Muscle of leg (tissue), 11 donors: ENCODE measurements around the gene CDH13. TPM values are rescaled to one million over a fixed set of nuclear protein-coding genes. Genes with fewer than 3 reads are reported as not detected.
A peak's percentile ranks its signal among the peaks of the same experiment; 100 is the strongest.

Experiments
- DNase-seq: peaks from one replicate; pipeline ENCODE4 v3.0.0; 2013
- H3K27ac ChIP-seq: one replicate; pipeline ENCODE4 v1.5.1; 2013; ENCODE audit warnings: mild to moderate bottlenecking, low read length, control low read depth
- H3K27me3 ChIP-seq: one replicate; pipeline ENCODE4 v1.6.1; 2013; ENCODE audit warnings: low read length; ENCODE audit not compliant: control insufficient read depth, insufficient read depth
- H3K36me3 ChIP-seq: one replicate; pipeline ENCODE4 v1.6.1; 2013; ENCODE audit warnings: low read length; ENCODE audit not compliant: control insufficient read depth, insufficient read depth
- H3K4me1 ChIP-seq: one replicate; pipeline ENCODE4 v1.6.1; 2013; ENCODE audit warnings: low read length; ENCODE audit not compliant: control insufficient read depth, insufficient read depth
- H3K4me3 ChIP-seq: one replicate; pipeline ENCODE4 v1.5.1; 2013; ENCODE audit warnings: low read length, control low read depth
- H3K9me3 ChIP-seq: replicated peaks from 2 replicates; pipeline ENCODE4 v1.6.1; 2013; ENCODE audit warnings: low read depth, low read length; ENCODE audit not compliant: control insufficient read depth
- WGBS: methylation state at CpG from one replicate; pipeline ENCODE4 v1.1.5; 2013; ENCODE audit warnings: missing lambda C conversion rate; ENCODE audit not compliant: insufficient coverage; 5-methylcytosine and 5-hydroxymethylcytosine counted together
- polyA plus RNA-seq, 8 donors: library from polyadenylated mRNA; unstranded; fragments of 120-200 nt; gene quantifications; one replicate each; pipeline versions ENCODE4 v1.2.1 to v1.2.3, GENCODE V29; 2013; ENCODE audit warnings: inconsistent platforms in 1 of 8, low replicate concordance in 1 of 8; ENCODE audit not compliant: insufficient read length in 8 of 8, insufficient read depth in 1 of 8
- total RNA-seq: library from RNA; stranded (reverse); fragments of 120-200 nt; gene quantifications from one replicate; pipeline ENCODE4 v1.2.4, GENCODE V29; 2013

Gene CDH13
- total and polyA plus RNA-seq, 9 donors = 30.5 to 55.7 (median 47.9) TPM

DNA sequence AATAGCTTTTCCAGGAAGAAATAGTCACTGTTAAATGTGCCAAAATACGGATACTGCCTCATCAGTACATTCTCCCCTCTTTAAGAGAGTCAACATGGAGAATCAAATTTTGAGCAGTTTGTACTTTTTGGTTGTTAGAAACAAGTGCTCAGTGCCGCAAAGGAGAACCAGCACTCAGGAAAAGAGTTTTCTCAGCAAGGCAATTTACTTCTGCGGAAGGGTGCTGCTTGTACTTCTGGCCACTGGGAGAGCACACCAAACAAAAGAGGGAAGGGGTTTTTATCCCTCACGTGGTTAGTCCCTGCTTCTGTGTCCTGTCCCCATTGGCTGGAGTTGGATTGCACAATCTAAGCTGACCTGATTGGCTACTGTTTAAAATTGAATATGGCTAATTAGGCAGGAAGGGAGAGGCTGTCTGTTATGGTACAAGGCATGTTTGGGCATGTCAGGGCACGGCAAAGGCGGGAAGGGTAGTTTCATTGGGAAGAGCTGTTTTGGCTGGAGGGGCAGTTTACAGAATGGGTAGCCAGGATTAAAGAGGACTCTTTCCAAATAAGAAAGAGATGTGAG lies 499.3 kb downstream of the CDH13 start:
- H3K36me3 ChIP-seq = peaks cover 9% of the 10 kb centered on the region
- DNase-seq = no peak
- no peaks in the 10 kb centered on the region for H3K27me3 ChIP-seq
- H3K9me3 ChIP-seq = peaks cover 13% of the 10 kb centered on the region
- WGBS = 87% methylated on average over 5 of the region's 6 CpGs
- no peaks in the 10 kb centered on the region for H3K4me1 ChIP-seq
- no peak overlapping the region for H3K27ac ChIP-seq
- no peak overlapping the region for H3K4me3 ChIP-seq

DNA sequence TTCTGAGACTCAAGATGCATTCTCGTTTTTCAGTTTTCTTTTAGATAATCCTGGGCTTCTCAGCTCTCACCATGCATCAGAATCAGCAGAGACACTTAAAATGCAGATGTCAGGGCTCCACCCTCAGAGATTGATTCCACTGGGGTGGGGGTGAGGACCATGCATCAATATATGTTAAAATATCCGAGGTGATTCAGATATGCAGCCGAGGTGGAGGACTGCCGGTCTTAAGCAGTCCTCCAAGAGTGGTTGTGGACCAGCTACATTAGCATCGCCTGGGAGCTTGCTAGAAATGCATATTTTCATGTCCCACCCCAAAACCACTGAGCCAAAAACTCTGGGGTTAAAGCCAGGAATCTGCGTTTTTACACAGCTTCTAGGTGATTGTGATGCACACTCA lies 501.3 kb downstream of the CDH13 start:
- WGBS = 100% methylated on average over 1 of the region's 6 CpGs
- Histone ChIP-seq H3K4me3 (no peak overlapping the region), H3K9me3 (peaks cover 13% of the 10 kb centered on the region), H3K36me3 (peaks cover 9% of the 10 kb centered on the region), H3K27me3 (no peaks in the 10 kb centered on the region), H3K27ac (no peak overlapping the region), H3K4me1 (no peaks in the 10 kb centered on the region)
- no peak for DNase-seq

DNA sequence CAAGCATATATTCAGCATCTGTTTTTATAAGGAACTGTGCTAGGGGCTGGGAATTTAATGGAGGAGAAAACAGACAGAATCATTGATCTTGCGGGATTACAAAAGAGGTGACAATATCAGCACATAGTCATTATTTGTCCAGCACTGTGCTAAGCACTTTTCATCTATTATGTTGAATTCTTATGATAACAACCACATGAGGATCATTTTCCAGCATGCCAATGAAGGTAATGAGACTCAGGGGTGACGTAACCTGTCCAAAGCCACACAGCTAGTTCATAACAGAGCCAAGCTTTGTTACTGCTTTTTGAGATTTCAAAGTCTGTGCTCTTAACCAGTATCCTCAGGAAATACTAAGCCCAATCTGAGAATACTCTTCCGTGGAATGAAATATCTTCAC lies 503.3 kb downstream of the CDH13 start:
- peaks cover 10% of the 10 kb centered on the region for H3K9me3 ChIP-seq
- H3K27ac ChIP-seq = no peak overlapping the region
- H3K4me1 ChIP-seq = no peaks in the 10 kb centered on the region
- DNase-seq = no peak
- no peaks in the 10 kb centered on the region for H3K27me3 ChIP-seq
- WGBS = no CpG with 5 or more reads among the region's 3 CpGs
- no peak overlapping the region for H3K4me3 ChIP-seq
- H3K36me3 ChIP-seq = peaks cover 9% of the 10 kb centered on the region

DNA sequence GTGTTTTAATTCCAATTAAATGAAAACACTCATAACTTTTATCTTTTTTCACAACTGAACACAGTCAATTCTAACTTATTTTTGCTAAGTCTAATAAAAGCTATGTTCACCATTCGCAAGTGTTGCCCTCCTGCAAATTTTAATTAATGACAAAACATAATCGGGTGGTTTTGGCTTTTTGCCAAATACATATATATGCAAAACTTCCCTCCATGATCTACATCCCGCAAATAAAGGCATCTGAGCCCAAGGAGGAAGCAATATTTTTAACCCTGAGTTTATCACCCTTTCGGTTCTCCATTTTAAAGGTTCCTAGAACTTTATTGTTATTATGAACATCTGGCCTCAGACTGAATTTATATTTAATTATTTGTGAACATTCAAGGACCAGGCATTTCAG lies 507.9 kb downstream of the CDH13 start:
- DNase-seq = no peak
- no peak overlapping the region for H3K27ac ChIP-seq
- no peaks in the 10 kb centered on the region for H3K27me3 ChIP-seq
- H3K9me3 ChIP-seq = no peaks in the 10 kb centered on the region
- no peaks in the 10 kb centered on the region for H3K36me3 ChIP-seq
- peaks cover 10% of the 10 kb centered on the region for H3K4me1 ChIP-seq
- no CpG with 5 or more reads among the region's 4 CpGs for WGBS
- H3K4me3 ChIP-seq = no peak overlapping the region

DNA sequence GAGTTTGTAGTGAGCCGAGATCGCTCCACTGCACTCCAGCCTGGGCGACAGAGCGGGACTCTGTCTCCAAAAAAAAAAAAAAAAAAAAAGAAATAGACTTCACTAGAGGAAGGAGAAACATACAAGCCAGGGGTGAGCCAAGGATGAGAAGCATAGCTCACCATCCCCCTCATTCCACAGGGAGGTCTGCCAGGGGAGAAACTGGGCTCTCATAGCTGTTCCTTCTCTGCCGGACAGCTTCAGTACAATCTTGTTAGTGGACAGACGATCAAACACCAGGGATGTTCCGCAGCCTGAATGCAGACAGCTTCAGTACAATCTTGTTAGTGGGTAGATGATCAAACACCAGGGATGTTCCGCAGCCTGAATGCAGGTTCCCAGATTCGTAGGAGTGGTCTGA lies 509.6 kb downstream of the CDH13 start:
- DNase-seq = no peak
- Histone ChIP-seq H3K9me3 (no peaks in the 10 kb centered on the region), H3K27ac (no peak overlapping the region), H3K4me3 (no peak overlapping the region), H3K36me3 (no peaks in the 10 kb centered on the region), H3K4me1 (peaks cover 10% of the 10 kb centered on the region), H3K27me3 (no peaks in the 10 kb centered on the region)
- WGBS = 79% methylated on average over 5 of the region's 9 CpGs

DNA sequence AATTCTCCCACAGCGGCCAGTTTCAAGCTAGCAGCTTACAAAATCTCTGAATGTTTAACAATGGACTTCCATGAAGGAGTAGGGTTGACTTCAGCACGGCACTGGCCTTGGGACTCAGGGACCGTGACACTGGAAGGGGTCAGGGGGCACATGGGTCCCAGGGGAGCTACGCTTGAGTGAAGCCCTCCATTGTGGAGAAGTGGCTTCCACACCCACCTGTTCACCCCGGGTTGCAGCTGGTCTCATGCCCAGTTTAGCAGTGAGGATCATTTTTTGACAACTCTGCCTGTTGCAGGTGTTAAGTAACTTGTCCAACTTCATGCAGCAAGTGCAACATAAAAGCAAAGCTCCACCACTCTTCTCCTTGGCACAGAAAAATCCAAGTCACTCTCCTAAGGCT lies 510.2 kb downstream of the CDH13 start:
- H3K4me3 ChIP-seq = no peak overlapping the region
- H3K27me3 ChIP-seq = no peaks in the 10 kb centered on the region
- whole genome bisulfite sequencing = 80% methylated on average over 5 of the region's 5 CpGs
- no peaks in the 10 kb centered on the region for H3K36me3 ChIP-seq
- no peak overlapping the region for H3K27ac ChIP-seq
- DNase-seq = no peak
- H3K4me1 ChIP-seq = peaks cover 10% of the 10 kb centered on the region
- H3K9me3 ChIP-seq = no peaks in the 10 kb centered on the region

DNA sequence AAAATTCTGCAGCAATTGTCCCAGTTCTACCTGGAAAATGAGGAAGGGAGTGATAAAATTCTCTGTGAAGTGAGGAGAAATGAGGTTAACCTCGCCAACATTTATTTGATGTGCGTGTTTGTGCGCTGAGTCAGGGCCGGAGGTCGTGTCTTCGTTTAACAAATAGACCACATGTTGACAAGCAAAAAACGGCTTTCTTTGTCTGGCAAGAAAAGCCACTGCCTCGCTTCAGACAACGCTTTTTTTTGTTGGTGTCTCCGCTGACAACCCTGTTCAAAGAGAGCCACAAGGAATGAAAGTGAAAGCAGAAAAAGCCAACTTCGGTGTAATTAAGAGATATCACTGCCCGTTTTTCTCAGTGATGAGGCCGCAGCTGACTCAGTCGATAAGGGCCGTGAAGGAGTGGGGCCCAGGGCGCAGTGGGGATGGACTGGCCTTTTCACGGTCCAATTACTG lies 510.6 kb downstream of the CDH13 start:
- Histone ChIP-seq H3K27ac (no peak overlapping the region), H3K4me3 (no peak overlapping the region), H3K36me3 (no peaks in the 10 kb centered on the region)

DNA sequence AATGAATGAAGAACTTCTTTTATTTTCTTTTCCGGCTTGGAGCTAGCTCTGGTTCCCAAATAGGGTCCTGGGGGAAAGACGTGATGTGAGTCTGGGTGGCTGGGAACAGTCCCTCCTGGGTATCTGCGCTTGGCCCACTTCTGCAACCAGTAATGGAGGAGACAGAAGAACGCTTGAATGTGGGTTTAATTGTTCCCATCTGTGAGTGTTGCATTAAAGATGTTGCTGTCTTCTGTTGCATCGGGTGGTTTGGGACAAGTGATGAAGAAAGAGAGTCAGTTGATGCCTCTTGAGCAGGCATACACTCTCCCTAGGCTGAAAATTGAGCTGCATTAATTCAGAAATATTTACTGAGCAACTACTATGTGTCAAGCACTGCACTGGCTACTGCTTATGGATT lies 511.1 kb downstream of the CDH13 start:
- DNase-seq = no peak
- no peaks in the 10 kb centered on the region for H3K27me3 ChIP-seq
- H3K9me3 ChIP-seq = no peaks in the 10 kb centered on the region
- no peak overlapping the region for H3K4me3 ChIP-seq
- WGBS = 72% methylated on average over 4 of the region's 5 CpGs
- no peak overlapping the region for H3K27ac ChIP-seq
- peaks cover 10% of the 10 kb centered on the region for H3K4me1 ChIP-seq
- H3K36me3 ChIP-seq = no peaks in the 10 kb centered on the region

More for the DNA sequence above, 510.6 kb downstream of the CDH13 start:
- H3K27me3 ChIP-seq = no peaks in the 10 kb centered on the region
- H3K4me1 ChIP-seq = peaks cover 10% of the 10 kb centered on the region
- no peaks in the 10 kb centered on the region for H3K9me3 ChIP-seq
- DNase-seq = peak; percentile 13
- 72% methylated on average over 17 of the region's 17 CpGs for WGBS

DNA sequence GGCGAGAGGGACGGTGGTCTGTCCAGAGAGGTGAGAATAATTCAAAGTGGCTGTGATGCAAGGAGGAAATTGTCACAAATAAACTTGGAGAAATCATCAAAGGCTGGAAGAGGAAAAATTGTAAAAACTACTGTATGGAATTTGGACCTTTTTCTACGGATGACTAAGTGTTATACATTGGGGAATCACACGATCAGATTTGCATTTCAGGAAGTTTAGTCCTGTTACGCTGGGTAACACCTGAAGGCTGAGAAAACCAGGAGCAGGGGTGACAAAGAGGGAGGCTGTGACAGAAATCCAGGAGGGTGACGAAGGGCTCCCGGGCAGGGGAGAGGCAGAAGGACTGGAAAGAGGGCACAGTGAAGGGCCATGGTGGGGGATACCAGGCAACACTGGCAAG lies 511.7 kb downstream of the CDH13 start:
- 51% methylated on average over 7 of the region's 7 CpGs for WGBS
- H3K4me1 ChIP-seq = peaks cover 10% of the 10 kb centered on the region
- H3K36me3 ChIP-seq = no peaks in the 10 kb centered on the region
- no peaks in the 10 kb centered on the region for H3K9me3 ChIP-seq
- no peak overlapping the region for H3K27ac ChIP-seq
- DNase-seq = no peak
- H3K27me3 ChIP-seq = no peaks in the 10 kb centered on the region
- H3K4me3 ChIP-seq = no peak overlapping the region

DNA sequence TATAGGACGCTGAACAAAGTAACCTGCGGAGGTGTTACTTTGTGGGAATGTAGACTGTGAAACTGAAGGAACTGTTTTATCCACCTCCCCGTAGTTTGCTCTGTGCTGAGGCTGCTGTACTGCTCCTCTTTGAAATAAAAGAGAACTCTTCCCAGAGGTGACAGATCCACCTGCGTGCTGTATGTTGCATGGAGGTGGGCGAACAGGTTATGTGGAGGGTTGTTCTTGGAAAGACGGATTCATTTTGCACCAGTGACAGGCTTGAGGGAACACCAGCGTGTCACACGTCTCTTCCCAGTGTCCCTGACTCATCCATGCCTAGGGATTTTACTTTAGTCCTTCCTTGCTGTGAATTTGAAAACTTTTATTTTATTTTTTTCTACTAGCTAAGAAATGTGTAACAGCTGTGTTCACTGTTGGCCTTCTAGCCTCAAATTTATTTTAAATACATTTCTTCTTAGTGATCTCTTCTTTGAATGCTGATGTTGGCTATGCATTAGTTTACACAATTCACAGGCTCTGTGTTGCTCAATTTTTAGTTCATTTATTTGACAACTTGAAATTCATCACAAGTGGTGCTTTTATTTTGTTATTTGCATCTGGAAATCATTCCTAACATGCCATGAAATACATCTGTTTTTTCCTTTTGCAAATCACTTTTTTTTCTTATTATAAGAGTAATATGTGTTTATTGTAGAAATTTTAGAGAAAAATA lies 512.4 kb downstream of the CDH13 start:
- H3K27ac ChIP-seq = no peak overlapping the region
- H3K9me3 ChIP-seq = no peaks in the 10 kb centered on the region
- WGBS = 86% methylated on average over 2 of the region's 8 CpGs
- no peaks in the 10 kb centered on the region for H3K36me3 ChIP-seq
- H3K4me1 ChIP-seq = peaks cover 10% of the 10 kb centered on the region
- peak; percentile 13 for DNase-seq
- H3K4me3 ChIP-seq = no peak overlapping the region
- H3K27me3 ChIP-seq = no peaks in the 10 kb centered on the region
